ENCODE results near the gene PKP1. TPM values are rescaled to one million over a fixed set of nuclear protein-coding genes. Genes with fewer than 3 reads are reported as not detected.
A peak's percentile ranks its signal among the peaks of the same experiment; 100 is the strongest.

Gene PKP1
- total RNA-seq, 1 donor from 2014 or later = not detected

GRCh38 chr1:201288765-201289164 lies 5.5 kb downstream of the PKP1 start:
- Mint-ChIP-seq H3K9me3 (no peaks in the 10 kb centered on the region), H3K4me1 (peaks cover 7% of the 10 kb centered on the region), H3K36me3 (ENCODE audit: low read depth) (no peaks in the 10 kb centered on the region), H3K27ac (ENCODE audit: unreplicated experiment) (peak overlapping the region; percentile 86), H3K27me3 (ENCODE audit: low read depth) (peaks cover 3% of the 10 kb centered on the region), H3K4me3 (no peak overlapping the region)
- DNase-seq (ENCODE audit: low read depth, low spot score) = no peak
- no peak for TF ChIP-seq CTCF (conservative IDR thresholded peaks at IDR 0.05)

GRCh38 chr1:201290551-201290950 lies 7.2 kb downstream of the PKP1 start:
- peaks cover 8% of the 10 kb centered on the region for H3K27me3 Mint-ChIP-seq (ENCODE audit: low read depth)
- TF ChIP-seq CTCF (conservative IDR thresholded peaks at IDR 0.05) = no peak

GRCh38 chr1:201291916-201292315 lies 8.6 kb downstream of the PKP1 start:
- H3K27ac Mint-ChIP-seq (ENCODE audit: unreplicated experiment) = no peak overlapping the region
- peaks cover 11% of the 10 kb centered on the region for H3K4me1 Mint-ChIP-seq
- no peak for TF ChIP-seq CTCF (conservative IDR thresholded peaks at IDR 0.05)
- H3K36me3 Mint-ChIP-seq (ENCODE audit: low read depth) = no peaks in the 10 kb centered on the region
- H3K4me3 Mint-ChIP-seq = no peak overlapping the region
- H3K27me3 Mint-ChIP-seq (ENCODE audit: low read depth) = peaks cover 9% of the 10 kb centered on the region
- DNase-seq (ENCODE audit: low read depth, low spot score) = no peak
- H3K9me3 Mint-ChIP-seq = no peaks in the 10 kb centered on the region

More at GRCh38 chr1:201290551-201290950, 7.2 kb downstream of the PKP1 start:
- no peak overlapping the region for H3K4me3 Mint-ChIP-seq
- no peaks in the 10 kb centered on the region for H3K9me3 Mint-ChIP-seq
- H3K27ac Mint-ChIP-seq (ENCODE audit: unreplicated experiment) = peak overlapping the region; percentile 58
- H3K36me3 Mint-ChIP-seq (ENCODE audit: low read depth) = no peaks in the 10 kb centered on the region
- no peak for DNase-seq (ENCODE audit: low read depth, low spot score)
- H3K4me1 Mint-ChIP-seq = peaks cover 15% of the 10 kb centered on the region

GRCh38 chr1:201294876-201295275 lies 11.6 kb downstream of the PKP1 start:
- Mint-ChIP-seq H3K4me3 (no peak overlapping the region), H3K9me3 (no peaks in the 10 kb centered on the region), H3K4me1 (peaks cover 8% of the 10 kb centered on the region), H3K27ac (ENCODE audit: unreplicated experiment) (peak overlapping the region; percentile 59), H3K36me3 (ENCODE audit: low read depth) (no peaks in the 10 kb centered on the region), H3K27me3 (ENCODE audit: low read depth) (peaks cover 9% of the 10 kb centered on the region)
- DNase-seq (ENCODE audit: low read depth, low spot score) = no peak
- no peak for TF ChIP-seq CTCF (conservative IDR thresholded peaks at IDR 0.05)

GRCh38 chr1:201295346-201295745 lies 12.0 kb downstream of the PKP1 start:
- H3K36me3 Mint-ChIP-seq (ENCODE audit: low read depth) = no peaks in the 10 kb centered on the region
- no peaks in the 10 kb centered on the region for H3K9me3 Mint-ChIP-seq
- no peak for TF ChIP-seq CTCF (conservative IDR thresholded peaks at IDR 0.05)
- no peak for DNase-seq (ENCODE audit: low read depth, low spot score)
- peaks cover 8% of the 10 kb centered on the region for H3K4me1 Mint-ChIP-seq
- peak overlapping the region; percentile 59 for H3K27ac Mint-ChIP-seq (ENCODE audit: unreplicated experiment)
- H3K4me3 Mint-ChIP-seq = no peak overlapping the region
- peaks cover 9% of the 10 kb centered on the region for H3K27me3 Mint-ChIP-seq (ENCODE audit: low read depth)

- Mint-ChIP-seq H3K27ac (ENCODE audit: unreplicated experiment) (peak overlapping the region; percentile 59), H3K4me3 (no peak overlapping the region), H3K27me3 (ENCODE audit: low read depth) (peaks cover 9% of the 10 kb centered on the region), H3K4me1 (peaks cover 8% of the 10 kb centered on the region), H3K9me3 (no peaks in the 10 kb centered on the region), H3K36me3 (ENCODE audit: low read depth) (no peaks in the 10 kb centered on the region)
- no peak for TF ChIP-seq CTCF (conservative IDR thresholded peaks at IDR 0.05)
- DNase-seq (ENCODE audit: low read depth, low spot score) = no peak
These were observed 12.6 kb downstream of the PKP1 start for GRCh38 chr1:201295861-201296260.

Data from neural crest cell (in vitro differentiated cells).